SU-DHL-6 (cell line): ENCODE measurements around the gene FAM13C.

Source experiments
- H2AFZ ChIP-seq: fragments of 200-600 bp; sonication (generic); 2 replicates; pipeline ENCODE4 v1.6.1; 2014; ENCODE audit warnings: low read depth, mild to moderate bottlenecking, moderate library complexity, mixed read lengths, antibody characterized with exemption, low read length; ENCODE audit not compliant: severe bottlenecking
- H3F3A ChIP-seq: fragments of 200-600 bp; shearing (Covaris generic); 2 replicates; pipeline ENCODE4 v1.6.0; 2016; ENCODE audit warnings: antibody characterized with exemption, mild to moderate bottlenecking; ENCODE audit not compliant: insufficient read depth
- H3K27ac ChIP-seq: fragments of 200-600 bp; sonication (generic); 2 replicates; pipeline ENCODE4 v1.5.1; 2016; ENCODE audit warnings: low read depth, mild to moderate bottlenecking, low read length, moderate library complexity, mixed read lengths
- H3K27me3 ChIP-seq: fragments of 200-600 bp; sonication (generic), shearing (Covaris generic); 2 replicates; pipeline ENCODE4 v1.6.0; 2014; ENCODE audit warnings: mild to moderate bottlenecking, low read length
- H3K36me3 ChIP-seq: fragments of 200-600 bp; sonication (generic); 2 replicates; pipeline ENCODE4 v1.6.1; 2014; ENCODE audit warnings: mild to moderate bottlenecking, low read length, mixed read lengths
- H3K4me2 ChIP-seq: fragments of 300-600, 200-600 bp; shearing (Covaris generic), sonication (generic); 2 replicates; pipeline ENCODE4 v1.6.0; 2014; ENCODE audit warnings: low read length, low read depth, mild to moderate bottlenecking; ENCODE audit not compliant: poor library complexity, severe bottlenecking
- H3K4me3 ChIP-seq: fragments of 200-600 bp; sonication (generic); 2 replicates; pipeline ENCODE4 v1.5.1; 2014; ENCODE audit warnings: antibody characterized with exemption, low read length, mild to moderate bottlenecking, mixed read lengths; ENCODE audit not compliant: insufficient read depth, poor library complexity, severe bottlenecking
- H3K79me2 ChIP-seq: fragments of 200-600 bp; sonication (generic); 2 replicates; pipeline ENCODE4 v1.6.1; 2014; ENCODE audit warnings: mild to moderate bottlenecking, low read length, moderate library complexity; ENCODE audit not compliant: insufficient read depth
- H3K9ac ChIP-seq: fragments of 200-600 bp; sonication (generic); 2 replicates; pipeline ENCODE4 v1.7.0; 2014; ENCODE audit warnings: mild to moderate bottlenecking, low read length
- H3K9me2 ChIP-seq: fragments of 200-600 bp; sonication (generic); replicated peaks from 2 replicates; pipeline ENCODE4 v1.6.1; 2014; ENCODE audit warnings: low read length; ENCODE audit not compliant: insufficient read depth
- H3K9me3 ChIP-seq: fragments of 200-600 bp; sonication (generic); 2 replicates; pipeline ENCODE4 v1.6.1; 2014; ENCODE audit warnings: low read length, mixed read lengths; ENCODE audit not compliant: insufficient read depth
- H4K20me1 ChIP-seq: fragments of 200-600 bp; sonication (generic); 2 replicates; pipeline ENCODE4 v1.6.1; 2014; ENCODE audit warnings: low read depth, mild to moderate bottlenecking, antibody characterized with exemption, low read length, moderate library complexity, mixed read lengths
- CTCF ChIP-seq: fragments of 200-600 bp; sonication (generic); IDR thresholded peaks from one replicate; pipeline ENCODE4 v1.5.1; 2017; ENCODE audit warnings: antibody characterized with exemption, mild to moderate bottlenecking, low read length, moderate library complexity; ENCODE audit not compliant: insufficient read depth, poor library complexity, severe bottlenecking
- EZH2phosphoT487 ChIP-seq: fragments of 200-600 bp; sonication (generic), shearing (Covaris generic); conservative IDR thresholded peaks from 2 replicates; pipeline ENCODE4 v1.6.1; 2018; ENCODE audit warnings: mild to moderate bottlenecking, antibody characterized with exemption, low read length, moderate library complexity, mixed read lengths

Gene FAM13C

GRCh38 chr10:59270492-59270891 is 91.9 kb downstream of the FAM13C start:
- Histone ChIP-seq H3K36me3 (no peaks in the 10 kb centered on the region), H3K9me3 (no peaks in the 10 kb centered on the region), H3K9ac (no peak overlapping the region), H3K27me3 (no peaks in the 10 kb centered on the region), H3K4me3 (no peak overlapping the region), H3F3A (no peaks in the 10 kb centered on the region), H3K4me2 (no peak overlapping the region), H4K20me1 (no peaks in the 10 kb centered on the region), H3K27ac (no peak overlapping the region), H3K9me2 (no peaks in the 10 kb centered on the region), H2AFZ (no peak overlapping the region), H3K79me2 (no peaks in the 10 kb centered on the region)
- TF ChIP-seq CTCF (no peak), EZH2phosphoT487 (no peak)

GRCh38 chr10:59269651-59270050 is 92.7 kb downstream of the FAM13C start:
- H2AFZ ChIP-seq, result no peak overlapping the region
- no peaks in the 10 kb centered on the region for H3K79me2 ChIP-seq
- H3K4me2 ChIP-seq, result no peak overlapping the region
- no peak overlapping the region for H3K4me3 ChIP-seq
- H4K20me1 ChIP-seq, result no peaks in the 10 kb centered on the region
- TF ChIP-seq EZH2phosphoT487, result no peak
- TF ChIP-seq CTCF, result no peak
- no peaks in the 10 kb centered on the region for H3K36me3 ChIP-seq
- no peaks in the 10 kb centered on the region for H3F3A ChIP-seq
- no peak overlapping the region for H3K27ac ChIP-seq
- no peaks in the 10 kb centered on the region for H3K9me2 ChIP-seq
- H3K9ac ChIP-seq, result no peak overlapping the region
- no peaks in the 10 kb centered on the region for H3K27me3 ChIP-seq
- H3K9me3 ChIP-seq, result no peaks in the 10 kb centered on the region

GRCh38 chr10:59268460-59268859 is 93.9 kb downstream of the FAM13C start:
- Histone ChIP-seq H3F3A (no peaks in the 10 kb centered on the region), H3K9ac (no peak overlapping the region), H3K79me2 (no peaks in the 10 kb centered on the region), H3K27me3 (no peaks in the 10 kb centered on the region), H3K4me2 (no peak overlapping the region), H2AFZ (no peak overlapping the region), H3K9me3 (no peaks in the 10 kb centered on the region), H3K36me3 (no peaks in the 10 kb centered on the region), H3K27ac (no peak overlapping the region), H3K9me2 (no peaks in the 10 kb centered on the region), H4K20me1 (no peaks in the 10 kb centered on the region), H3K4me3 (no peak overlapping the region)
- no peak for TF ChIP-seq EZH2phosphoT487
- no peak for TF ChIP-seq CTCF
